SK-N-SH treated with all-trans-retinoic acid at 6 μM for 48 hours (cell line): ENCODE measurements around the gene LDB2.
A peak's percentile ranks its signal among the peaks of the same experiment; 100 is the strongest.

ENCODE experiments used
- ATAC-seq: fragments of 200-7000 bp; cut with Tn5 transposase; 3 replicates; pipeline ENCODE4 v1.9.1; 2020; ENCODE audit warnings: mild to moderate bottlenecking, moderate library complexity
- ARNTL ChIP-seq: fragments of 450-650 bp; formaldehyde crosslinking; IDR thresholded peaks from 2 replicates; pipeline ENCODE4 v1.5.0; 2020; ENCODE audit warnings: low read depth, mild to moderate bottlenecking, moderate library complexity, borderline replicate concordance
- BACH2 ChIP-seq: fragments of 250-450 bp; sonication (Bioruptor Pico); IDR thresholded peaks from 2 replicates; pipeline ENCODE4 v1.9.0; 2021; ENCODE audit warnings: mild to moderate bottlenecking, borderline replicate concordance
- CSDC2 ChIP-seq: fragments of 250-450 bp; sonication (Bioruptor Pico); IDR thresholded peaks from 2 replicates; pipeline ENCODE4 v1.5.0; 2020; ENCODE audit warnings: mild to moderate bottlenecking, moderate library complexity
- ESRRG ChIP-seq: fragments of 250-450 bp; sonication (Bioruptor Pico); IDR thresholded peaks from 2 replicates; pipeline ENCODE4 v1.6.1; 2021; ENCODE audit warnings: mild to moderate bottlenecking
- GLIS3 ChIP-seq: fragments of 250-450 bp; sonication (Bioruptor Pico); IDR thresholded peaks from 2 replicates; pipeline ENCODE4 v1.5.0; 2020; ENCODE audit warnings: mild to moderate bottlenecking, moderate library complexity
- ISL1 ChIP-seq: fragments of 250-450 bp; sonication (Bioruptor Pico); IDR thresholded peaks from 2 replicates; pipeline ENCODE4 v2.1.2; 2022; ENCODE audit warnings: mild to moderate bottlenecking, moderate library complexity
- OSR1 ChIP-seq: fragments of 250-450 bp; sonication (Bioruptor Pico); IDR thresholded peaks from 2 replicates; pipeline ENCODE4 v1.8.0; 2022; ENCODE audit warnings: moderate library complexity, mild to moderate bottlenecking, inconsistent platforms
- PPARA ChIP-seq: fragments of 250-450 bp; sonication (Bioruptor Pico); IDR thresholded peaks from 2 replicates; pipeline ENCODE4 v1.5.0; 2020; ENCODE audit warnings: mild to moderate bottlenecking, borderline replicate concordance
- RARB ChIP-seq: fragments of 250-450 bp; sonication (Bioruptor Pico); IDR thresholded peaks from 2 replicates; pipeline ENCODE4 v1.8.0; 2021; ENCODE audit warnings: mild to moderate bottlenecking, moderate library complexity
- SNAI2 ChIP-seq: fragments of 250-450 bp; sonication (Bioruptor Pico); IDR thresholded peaks from 2 replicates; pipeline ENCODE4 v1.5.0; 2020; ENCODE audit warnings: mild to moderate bottlenecking, moderate library complexity
- TOX ChIP-seq: fragments of 250-450 bp; sonication (Bioruptor Pico); IDR thresholded peaks from 2 replicates; pipeline ENCODE4 v1.8.0; 2021; ENCODE audit warnings: mild to moderate bottlenecking, moderate library complexity, borderline replicate concordance
- ZC3H10 ChIP-seq: fragments of 250-450 bp; sonication (Bioruptor Pico); IDR thresholded peaks from 2 replicates; pipeline ENCODE4 v1.5.1; 2021; ENCODE audit warnings: mild to moderate bottlenecking, moderate library complexity
- ZFP3 ChIP-seq: fragments of 250-450 bp; sonication (Bioruptor Pico); IDR thresholded peaks from 2 replicates; pipeline ENCODE4 v1.5.0; 2020; ENCODE audit warnings: mild to moderate bottlenecking, moderate library complexity
- ZFP30 ChIP-seq: fragments of 450-650 bp; formaldehyde crosslinking; IDR thresholded peaks from 2 replicates; pipeline ENCODE4 v1.5.0; 2022; ENCODE audit warnings: mild to moderate bottlenecking, moderate library complexity
- ZNF565 ChIP-seq: fragments of 450-650 bp; formaldehyde crosslinking; conservative IDR thresholded peaks from 2 replicates; pipeline ENCODE4 v1.5.0; 2020; ENCODE audit warnings: low read depth, mild to moderate bottlenecking, moderate library complexity
- ZNF70 ChIP-seq: fragments of 450-650 bp; formaldehyde crosslinking; IDR thresholded peaks from 2 replicates; pipeline ENCODE4 v1.5.0; 2020; ENCODE audit warnings: mild to moderate bottlenecking, moderate library complexity
- ZNF8 ChIP-seq: fragments of 450-650 bp; formaldehyde crosslinking; IDR thresholded peaks from 2 replicates; pipeline ENCODE4 v1.5.0; 2020; ENCODE audit warnings: mild to moderate bottlenecking, moderate library complexity
- TF ChIP-seq, protein P1 (sequence below): fragments of 250-450 bp; sonication (Bioruptor Pico); IDR thresholded peaks from 2 replicates; pipeline ENCODE4 v1.8.0; 2020; ENCODE audit warnings: mild to moderate bottlenecking, moderate library complexity, borderline replicate concordance
- TF ChIP-seq, protein P2 (sequence below): fragments of 250-450 bp; sonication (Bioruptor Pico); IDR thresholded peaks from 2 replicates; pipeline ENCODE4 v1.5.0; 2020; ENCODE audit warnings: mild to moderate bottlenecking, moderate library complexity
- TF ChIP-seq, protein P3 (sequence below): fragments of 250-450 bp; sonication (Bioruptor Pico); IDR thresholded peaks from 2 replicates; pipeline ENCODE4 v1.8.0; 2021; ENCODE audit warnings: low read depth, mild to moderate bottlenecking, moderate library complexity, borderline replicate concordance
- TF ChIP-seq, protein P4 (sequence below): fragments of 250-450 bp; sonication (Bioruptor Pico); IDR thresholded peaks from 2 replicates; pipeline ENCODE4 v1.5.1; 2021; ENCODE audit warnings: mild to moderate bottlenecking, moderate library complexity
- TF ChIP-seq, protein P5 (sequence below): fragments of 250-450 bp; sonication (Bioruptor Pico); IDR thresholded peaks from 2 replicates; pipeline ENCODE4 v1.5.1; 2020; ENCODE audit warnings: low read depth, mild to moderate bottlenecking, moderate library complexity

The LDB2 gene

DNA sequence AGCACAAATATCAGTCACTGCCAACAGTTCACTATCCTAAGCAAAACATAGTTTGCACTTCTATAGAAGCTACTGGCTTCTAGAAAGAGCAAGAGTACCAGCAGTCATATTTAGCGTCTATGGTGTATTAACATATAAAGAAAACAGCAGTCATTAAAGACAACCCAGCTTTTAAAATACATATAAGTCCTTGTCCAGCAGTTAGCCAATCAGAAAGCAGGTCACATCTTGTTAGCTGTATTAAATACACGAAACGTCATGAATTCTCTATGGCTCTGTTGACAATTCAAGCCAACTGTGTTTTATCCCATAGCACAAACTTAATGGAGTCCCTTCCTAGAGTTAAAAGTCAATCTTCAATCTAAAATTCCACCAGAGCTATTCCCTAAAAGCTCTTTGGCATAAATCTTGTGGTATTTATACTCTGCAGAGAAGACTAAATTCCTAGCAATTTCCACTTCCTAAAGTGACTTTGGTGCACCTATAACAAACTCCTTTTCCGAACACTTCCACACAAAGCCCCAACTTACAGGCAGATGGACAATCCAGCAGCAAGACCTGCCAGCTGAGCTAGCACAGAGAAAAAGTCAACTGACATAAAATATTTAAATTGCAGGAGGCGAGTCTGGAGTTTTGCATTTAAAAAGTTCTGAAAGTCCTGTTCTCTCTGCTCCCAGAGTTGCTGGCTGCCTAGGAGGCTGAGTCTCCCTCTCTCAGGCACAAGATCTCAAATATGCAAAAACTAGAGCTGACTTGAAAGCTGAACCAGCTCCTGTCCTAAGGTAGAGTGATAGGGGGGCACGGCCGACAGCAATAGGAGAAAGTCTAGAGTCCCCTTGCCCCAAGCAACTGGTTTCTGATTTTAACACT lies 1.3 kb downstream of the LDB2 start:
- TF ChIP-seq, protein P1, sequence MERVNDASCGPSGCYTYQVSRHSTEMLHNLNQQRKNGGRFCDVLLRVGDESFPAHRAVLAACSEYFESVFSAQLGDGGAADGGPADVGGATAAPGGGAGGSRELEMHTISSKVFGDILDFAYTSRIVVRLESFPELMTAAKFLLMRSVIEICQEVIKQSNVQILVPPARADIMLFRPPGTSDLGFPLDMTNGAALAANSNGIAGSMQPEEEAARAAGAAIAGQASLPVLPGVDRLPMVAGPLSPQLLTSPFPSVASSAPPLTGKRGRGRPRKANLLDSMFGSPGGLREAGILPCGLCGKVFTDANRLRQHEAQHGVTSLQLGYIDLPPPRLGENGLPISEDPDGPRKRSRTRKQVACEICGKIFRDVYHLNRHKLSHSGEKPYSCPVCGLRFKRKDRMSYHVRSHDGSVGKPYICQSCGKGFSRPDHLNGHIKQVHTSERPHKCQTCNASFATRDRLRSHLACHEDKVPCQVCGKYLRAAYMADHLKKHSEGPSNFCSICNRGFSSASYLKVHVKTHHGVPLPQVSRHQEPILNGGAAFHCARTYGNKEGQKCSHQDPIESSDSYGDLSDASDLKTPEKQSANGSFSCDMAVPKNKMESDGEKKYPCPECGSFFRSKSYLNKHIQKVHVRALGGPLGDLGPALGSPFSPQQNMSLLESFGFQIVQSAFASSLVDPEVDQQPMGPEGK (CRISPR knock-in tag): no peak
- TF ChIP-seq, protein P2, sequence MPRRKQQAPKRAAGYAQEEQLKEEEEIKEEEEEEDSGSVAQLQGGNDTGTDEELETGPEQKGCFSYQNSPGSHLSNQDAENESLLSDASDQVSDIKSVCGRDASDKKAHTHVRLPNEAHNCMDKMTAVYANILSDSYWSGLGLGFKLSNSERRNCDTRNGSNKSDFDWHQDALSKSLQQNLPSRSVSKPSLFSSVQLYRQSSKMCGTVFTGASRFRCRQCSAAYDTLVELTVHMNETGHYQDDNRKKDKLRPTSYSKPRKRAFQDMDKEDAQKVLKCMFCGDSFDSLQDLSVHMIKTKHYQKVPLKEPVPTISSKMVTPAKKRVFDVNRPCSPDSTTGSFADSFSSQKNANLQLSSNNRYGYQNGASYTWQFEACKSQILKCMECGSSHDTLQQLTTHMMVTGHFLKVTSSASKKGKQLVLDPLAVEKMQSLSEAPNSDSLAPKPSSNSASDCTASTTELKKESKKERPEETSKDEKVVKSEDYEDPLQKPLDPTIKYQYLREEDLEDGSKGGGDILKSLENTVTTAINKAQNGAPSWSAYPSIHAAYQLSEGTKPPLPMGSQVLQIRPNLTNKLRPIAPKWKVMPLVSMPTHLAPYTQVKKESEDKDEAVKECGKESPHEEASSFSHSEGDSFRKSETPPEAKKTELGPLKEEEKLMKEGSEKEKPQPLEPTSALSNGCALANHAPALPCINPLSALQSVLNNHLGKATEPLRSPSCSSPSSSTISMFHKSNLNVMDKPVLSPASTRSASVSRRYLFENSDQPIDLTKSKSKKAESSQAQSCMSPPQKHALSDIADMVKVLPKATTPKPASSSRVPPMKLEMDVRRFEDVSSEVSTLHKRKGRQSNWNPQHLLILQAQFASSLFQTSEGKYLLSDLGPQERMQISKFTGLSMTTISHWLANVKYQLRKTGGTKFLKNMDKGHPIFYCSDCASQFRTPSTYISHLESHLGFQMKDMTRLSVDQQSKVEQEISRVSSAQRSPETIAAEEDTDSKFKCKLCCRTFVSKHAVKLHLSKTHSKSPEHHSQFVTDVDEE: no peak
- TF ChIP-seq, protein P3, sequence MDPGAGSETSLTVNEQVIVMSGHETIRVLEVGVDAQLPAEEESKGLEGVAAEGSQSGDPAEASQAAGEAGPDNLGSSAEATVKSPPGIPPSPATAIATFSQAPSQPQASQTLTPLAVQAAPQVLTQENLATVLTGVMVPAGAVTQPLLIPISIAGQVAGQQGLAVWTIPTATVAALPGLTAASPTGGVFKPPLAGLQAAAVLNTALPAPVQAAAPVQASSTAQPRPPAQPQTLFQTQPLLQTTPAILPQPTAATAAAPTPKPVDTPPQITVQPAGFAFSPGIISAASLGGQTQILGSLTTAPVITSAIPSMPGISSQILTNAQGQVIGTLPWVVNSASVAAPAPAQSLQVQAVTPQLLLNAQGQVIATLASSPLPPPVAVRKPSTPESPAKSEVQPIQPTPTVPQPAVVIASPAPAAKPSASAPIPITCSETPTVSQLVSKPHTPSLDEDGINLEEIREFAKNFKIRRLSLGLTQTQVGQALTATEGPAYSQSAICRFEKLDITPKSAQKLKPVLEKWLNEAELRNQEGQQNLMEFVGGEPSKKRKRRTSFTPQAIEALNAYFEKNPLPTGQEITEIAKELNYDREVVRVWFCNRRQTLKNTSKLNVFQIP (CRISPR knock-in tag): no peak
- TF ChIP-seq OSR1 (CRISPR knock-in tag) (no peak), ZNF70 (CRISPR knock-in tag) (no peak), ISL1 (no peak), ZNF8 (no peak), ZFP30 (CRISPR knock-in tag) (no peak), RARB (CRISPR knock-in tag) (no peak), ZNF565 (CRISPR knock-in tag) (no peak), ZFP3 (CRISPR knock-in tag) (no peak), ESRRG (no peak), ZC3H10 (CRISPR knock-in tag) (no peak), ARNTL (no peak), BACH2 (CRISPR knock-in tag) (no peak), CSDC2 (no peak), TOX (no peak), PPARA (CRISPR knock-in tag) (no peak), SNAI2 (no peak)
- peak; percentile 34; the same call in 2 of the 3 replicates for ATAC-seq

DNA sequence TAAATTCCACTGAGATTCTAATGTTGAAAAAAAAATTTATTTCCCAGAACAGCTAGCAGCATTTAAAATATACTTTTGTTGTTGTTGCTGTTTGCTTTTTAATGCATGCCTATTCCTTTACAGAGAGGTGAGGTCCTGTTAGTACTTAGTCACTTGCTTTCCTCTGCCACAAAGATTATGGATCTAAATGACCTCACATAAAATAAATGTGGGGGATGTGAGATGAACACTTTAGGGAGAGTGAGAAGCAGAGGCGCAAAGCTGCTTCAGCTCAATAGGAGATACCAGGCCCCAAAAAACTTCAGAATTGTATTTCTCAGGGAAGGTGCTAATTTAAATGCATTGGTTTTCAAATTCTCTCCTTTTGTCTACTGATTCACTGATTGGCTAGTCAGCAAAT lies 4.0 kb downstream of the LDB2 start:
- TF ChIP-seq RARB (CRISPR knock-in tag) (no peak), ESRRG (no peak), OSR1 (CRISPR knock-in tag) (no peak), ZFP30 (CRISPR knock-in tag) (no peak), SNAI2 (no peak), ZFP3 (CRISPR knock-in tag) (no peak), CSDC2 (no peak), ZNF565 (CRISPR knock-in tag) (no peak), ZNF70 (CRISPR knock-in tag) (no peak), BACH2 (CRISPR knock-in tag) (no peak), GLIS3 (CRISPR knock-in tag) (no peak), ARNTL (no peak), ZNF8 (no peak)
- TF ChIP-seq, protein P1 (CRISPR knock-in tag): no peak
- TF ChIP-seq, protein P3 (CRISPR knock-in tag): no peak
- TF ChIP-seq, protein P2: no peak
- TF ChIP-seq, protein P4, sequence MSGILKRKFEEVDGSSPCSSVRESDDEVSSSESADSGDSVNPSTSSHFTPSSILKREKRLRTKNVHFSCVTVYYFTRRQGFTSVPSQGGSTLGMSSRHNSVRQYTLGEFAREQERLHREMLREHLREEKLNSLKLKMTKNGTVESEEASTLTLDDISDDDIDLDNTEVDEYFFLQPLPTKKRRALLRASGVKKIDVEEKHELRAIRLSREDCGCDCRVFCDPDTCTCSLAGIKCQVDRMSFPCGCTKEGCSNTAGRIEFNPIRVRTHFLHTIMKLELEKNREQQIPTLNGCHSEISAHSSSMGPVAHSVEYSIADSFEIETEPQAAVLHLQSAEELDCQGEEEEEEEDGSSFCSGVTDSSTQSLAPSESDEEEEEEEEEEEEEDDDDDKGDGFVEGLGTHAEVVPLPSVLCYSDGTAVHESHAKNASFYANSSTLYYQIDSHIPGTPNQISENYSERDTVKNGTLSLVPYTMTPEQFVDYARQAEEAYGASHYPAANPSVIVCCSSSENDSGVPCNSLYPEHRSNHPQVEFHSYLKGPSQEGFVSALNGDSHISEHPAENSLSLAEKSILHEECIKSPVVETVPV (CRISPR knock-in tag): no peak
- TF ChIP-seq, protein P5, sequence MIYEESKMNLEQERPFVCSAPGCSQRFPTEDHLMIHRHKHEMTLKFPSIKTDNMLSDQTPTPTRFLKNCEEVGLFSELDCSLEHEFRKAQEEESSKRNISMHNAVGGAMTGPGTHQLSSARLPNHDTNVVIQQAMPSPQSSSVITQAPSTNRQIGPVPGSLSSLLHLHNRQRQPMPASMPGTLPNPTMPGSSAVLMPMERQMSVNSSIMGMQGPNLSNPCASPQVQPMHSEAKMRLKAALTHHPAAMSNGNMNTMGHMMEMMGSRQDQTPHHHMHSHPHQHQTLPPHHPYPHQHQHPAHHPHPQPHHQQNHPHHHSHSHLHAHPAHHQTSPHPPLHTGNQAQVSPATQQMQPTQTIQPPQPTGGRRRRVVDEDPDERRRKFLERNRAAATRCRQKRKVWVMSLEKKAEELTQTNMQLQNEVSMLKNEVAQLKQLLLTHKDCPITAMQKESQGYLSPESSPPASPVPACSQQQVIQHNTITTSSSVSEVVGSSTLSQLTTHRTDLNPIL (CRISPR knock-in tag): no peak

More for the DNA sequence above, 4.0 kb downstream of the LDB2 start:
- no peak for ATAC-seq
